ENCODE measurements around the gene GSTM3.
A peak's percentile ranks its signal among the peaks of the same experiment; 100 is the strongest.

GRCh38 chr1:109739738-109740614, 862 bp downstream of the GSTM3 start:
- TF ChIP-seq POLR2A (IDR thresholded peaks at IDR 0.05) = peak; percentile 63 to 87
- TF ChIP-seq CTCF (IDR thresholded peaks at IDR 0.05) = no peak
- peak; percentile 95 to 98 (median 96) for TF ChIP-seq POLR2AphosphoS5 (IDR thresholded peaks at IDR 0.05)
- TF ChIP-seq EP300 (IDR thresholded peaks at IDR 0.05) = no peak

All from sigmoid colon (tissue), 4 donors.